ENCODE measurements around the gene ZNF620.

- no peak for TF ChIP-seq POLR2A (IDR thresholded peaks at IDR 0.05; ENCODE audit: low read length)
- no peak for TF ChIP-seq GATA1 (IDR thresholded peaks at IDR 0.05; ENCODE audit: low read depth, low read length)
Measured at GRCh38 chr3:40518067-40518466, 12.2 kb downstream of the ZNF620 start.

Measured in erythroblast (primary cell).